Small intestine (tissue), 7 donors: Measurements from ENCODE around the gene ANXA2R. TPM values are rescaled to one million over a fixed set of nuclear protein-coding genes. Genes with fewer than 3 reads are reported as not detected.
A peak's percentile ranks its signal among the peaks of the same experiment; 100 is the strongest.

ENCODE experiments used
- DNase-seq, 2 donors: peaks; one replicate each; pipeline versions ENCODE4 v3.0.0 to v3.0.0-alpha.2; 2013
- FAIRE-seq: peaks from 2 replicates; lab custom pipeline; 2012; peaks lifted over from hg19 to GRCh38; lab: Jason Lieb, UNC
- H3K27ac ChIP-seq, 3 donors: one replicate each; pipeline ENCODE4 v1.5.1; 2013; ENCODE audit warnings: low read length in 2 of 3, mild to moderate bottlenecking in 2 of 3, control low read depth in 1 of 3, inconsistent platforms in 1 of 3, low read depth in 1 of 3, moderate library complexity in 1 of 3
- H3K27me3 ChIP-seq, 3 donors: one replicate each; pipeline ENCODE4 v1.6.1; 2013; ENCODE audit warnings: low read length in 3 of 3, inconsistent platforms in 1 of 3; ENCODE audit not compliant: control insufficient read depth in 3 of 3, insufficient read depth in 3 of 3
- H3K36me3 ChIP-seq, 3 donors: one replicate each; pipeline ENCODE4 v1.6.1; 2013; ENCODE audit warnings: low read length in 3 of 3, inconsistent platforms in 1 of 3, low read depth in 1 of 3, mild to moderate bottlenecking in 1 of 3, moderate library complexity in 1 of 3; ENCODE audit not compliant: control insufficient read depth in 3 of 3, insufficient read depth in 2 of 3
- H3K4me1 ChIP-seq, 3 donors: one replicate each; pipeline ENCODE4 v1.6.1; 2013; ENCODE audit warnings: low read length in 2 of 3, inconsistent platforms in 1 of 3, low read depth in 1 of 3, mild to moderate bottlenecking in 1 of 3, moderate library complexity in 1 of 3; ENCODE audit not compliant: control insufficient read depth in 3 of 3, insufficient read depth in 2 of 3
- H3K4me3 ChIP-seq, 3 donors: one replicate each; pipeline ENCODE4 v1.5.1; 2013; ENCODE audit warnings: low read length in 3 of 3, control low read depth in 1 of 3, inconsistent platforms in 1 of 3, low read depth in 1 of 3, mild to moderate bottlenecking in 1 of 3, moderate library complexity in 1 of 3
- H3K9me3 ChIP-seq, 2 donors: one replicate each; pipeline ENCODE4 v1.6.1; 2013; ENCODE audit warnings: low read depth in 1 of 2, low read length in 1 of 2; ENCODE audit not compliant: control insufficient read depth in 2 of 2, insufficient read depth in 1 of 2
- WGBS, 3 donors: extraction: QIAGEN DNeasy Blood & Tissue Kit; methylation state at CpG; one replicate each; pipeline ENCODE4 v1.1.7; 2013; 5-methylcytosine and 5-hydroxymethylcytosine counted together
- polyA plus RNA-seq, 4 donors: library from polyadenylated mRNA; stranded (reverse) in 3 of 4; unstranded in 1 of 4; fragments of 200-250 nt in 3 of 4; fragments of 120-200 nt in 1 of 4; gene quantifications; one replicate each; pipeline versions ENCODE4 v1.2.1 to v1.2.3, GENCODE V29; 2013
- donor health status: healthy with polysubstance abuse.
- donor health status: control.
- donor health status: control.
- donor health status: Bipolar disorder and iron deficiency.
- donor health status: healthy.

Gene ANXA2R
- polyA plus RNA-seq, 4 donors, result 0.67 to 5.1 (median 2.7) TPM

DNA sequence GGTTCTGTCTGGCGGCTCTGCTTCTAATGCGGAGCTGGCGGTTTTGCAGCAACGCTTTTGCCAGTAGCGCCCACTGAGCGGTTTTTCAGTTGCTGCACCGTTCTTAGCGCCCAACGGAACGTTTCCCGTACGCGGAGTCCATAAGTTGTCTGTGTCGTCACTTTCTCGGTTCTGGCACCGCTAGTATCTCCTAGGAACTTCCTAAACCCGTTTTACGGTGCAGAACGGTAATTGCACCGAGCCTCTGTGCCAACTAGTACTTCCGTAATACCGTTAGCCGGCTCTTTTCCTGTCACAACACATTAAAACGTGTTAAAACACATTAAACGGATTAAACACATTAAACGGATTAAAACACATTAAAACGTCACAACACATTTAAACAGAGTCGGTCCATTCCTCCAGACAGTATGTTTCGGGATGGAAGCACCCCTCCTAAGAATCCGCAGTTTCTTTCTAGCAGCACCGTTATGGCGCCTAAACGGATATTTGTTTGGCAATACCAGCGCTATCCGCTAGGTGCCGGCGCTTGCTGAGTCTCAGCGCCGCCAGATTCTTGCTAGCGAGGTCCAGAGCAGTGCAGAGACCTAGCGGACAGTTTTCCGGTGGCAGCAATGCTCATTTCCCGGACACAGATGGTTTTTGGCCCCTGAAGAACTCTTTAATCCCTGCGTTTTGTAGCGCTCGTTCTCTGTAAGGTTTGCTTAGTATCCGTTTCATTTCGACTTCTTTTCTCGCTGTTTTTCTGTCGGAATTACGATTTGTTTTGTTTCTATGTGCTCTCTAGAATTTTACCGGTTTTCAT lies 45.4 kb downstream of the ANXA2R start:
- DNase-seq, result peak; percentile 75 to 88
- no peaks in the 10 kb centered on the region for H3K36me3 ChIP-seq
- WGBS, 3 donors, result 4 to 9% (median 7%) methylated on average over 52 of the region's 52 CpGs
- H3K9me3 ChIP-seq, result peaks cover 0 to 32% of the 10 kb centered on the region in 2 donors
- peak overlapping the region; percentile 38 to 72 (median 63) for H3K27ac ChIP-seq
- FAIRE-seq, result no peak
- H3K27me3 ChIP-seq, result peaks cover 0 to 92% (median 8%) of the 10 kb centered on the region in 3 donors
- peaks cover 0 to 14% (median 0%) of the 10 kb centered on the region in 3 donors for H3K4me1 ChIP-seq
- H3K4me3 ChIP-seq, result peak overlapping the region; percentile 2 to 26 (median 16)

DNA sequence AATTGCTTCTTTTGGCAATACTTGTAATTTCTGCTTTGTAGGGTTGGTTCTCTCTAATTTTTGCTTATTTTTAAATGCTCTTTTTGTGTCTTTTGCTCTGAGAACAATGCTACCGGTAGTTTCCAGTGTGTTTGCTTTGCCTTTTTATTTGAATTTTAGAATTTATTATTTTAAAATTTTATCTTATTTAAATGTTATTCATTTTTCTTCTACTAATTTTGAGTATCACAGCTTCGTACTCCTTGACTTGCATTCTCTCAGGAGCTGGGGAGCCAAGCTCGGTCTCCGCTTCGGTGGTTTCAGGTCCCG lies 45.9 kb downstream of the ANXA2R start:
- peak overlapping the region; percentile 2 to 26 (median 16) for H3K4me3 ChIP-seq
- H3K27me3 ChIP-seq, result peaks cover 0 to 91% (median 8%) of the 10 kb centered on the region in 3 donors
- peak overlapping the region; percentile 38 to 99 (median 63) for H3K27ac ChIP-seq
- FAIRE-seq, result no peak
- no peak for DNase-seq
- peaks cover 0 to 14% (median 0%) of the 10 kb centered on the region in 3 donors for H3K4me1 ChIP-seq
- peaks cover 0 to 32% of the 10 kb centered on the region in 2 donors for H3K9me3 ChIP-seq
- no peaks in the 10 kb centered on the region for H3K36me3 ChIP-seq
- 10 to 27% (median 25%) methylated on average over 6 of the region's 6 CpGs for WGBS, 3 donors

DNA sequence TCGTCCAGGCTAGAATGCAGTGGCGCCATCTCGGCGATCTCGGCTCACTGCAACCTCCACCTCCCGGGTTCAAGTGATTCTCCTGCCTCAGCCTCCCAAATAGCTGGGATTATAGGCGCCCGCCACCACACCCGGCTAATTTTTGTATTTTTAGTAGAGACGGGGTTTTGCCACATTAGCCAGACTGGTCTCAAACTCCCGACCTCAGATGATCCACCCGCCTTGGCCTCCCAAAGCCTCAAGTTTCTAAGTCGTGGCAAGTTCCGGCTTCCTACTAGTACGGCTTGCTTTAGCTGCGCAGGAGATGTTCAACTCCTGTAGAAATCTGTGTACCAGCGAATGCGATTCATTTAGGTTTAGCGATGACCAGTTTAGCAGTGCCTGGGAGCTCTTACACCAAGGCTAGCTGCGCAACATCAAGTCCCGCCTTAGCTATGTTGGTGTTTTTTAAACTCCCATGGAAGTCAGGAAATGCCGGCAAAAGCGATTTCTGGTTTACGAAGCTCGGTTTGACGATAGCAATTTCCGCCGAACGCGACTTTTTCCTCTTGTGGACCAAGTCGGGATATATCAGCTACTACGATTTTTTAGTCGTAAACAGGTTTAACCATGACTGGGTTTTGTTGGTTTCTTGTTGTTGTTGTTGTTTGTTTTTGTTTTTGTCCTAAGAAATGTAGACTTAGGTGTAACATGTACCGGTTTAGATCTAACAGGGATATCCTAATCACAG lies 46.4 kb downstream of the ANXA2R start:
- Histone ChIP-seq H3K36me3 (no peaks in the 10 kb centered on the region), H3K9me3 (peaks cover 0 to 32% of the 10 kb centered on the region in 2 donors), H3K27me3 (peaks cover 0 to 88% (median 8%) of the 10 kb centered on the region in 3 donors), H3K4me1 (peaks cover 0 to 14% (median 0%) of the 10 kb centered on the region in 3 donors), H3K27ac (peak overlapping the region; percentile 38 to 99 (median 58)), H3K4me3 (peak overlapping the region; percentile 16 to 40 (median 38))
- peak; percentile 20 to 45 for DNase-seq
- FAIRE-seq, result no peak
- WGBS, 3 donors, result 9 to 21% (median 20%) methylated on average over 34 of the region's 34 CpGs

DNA sequence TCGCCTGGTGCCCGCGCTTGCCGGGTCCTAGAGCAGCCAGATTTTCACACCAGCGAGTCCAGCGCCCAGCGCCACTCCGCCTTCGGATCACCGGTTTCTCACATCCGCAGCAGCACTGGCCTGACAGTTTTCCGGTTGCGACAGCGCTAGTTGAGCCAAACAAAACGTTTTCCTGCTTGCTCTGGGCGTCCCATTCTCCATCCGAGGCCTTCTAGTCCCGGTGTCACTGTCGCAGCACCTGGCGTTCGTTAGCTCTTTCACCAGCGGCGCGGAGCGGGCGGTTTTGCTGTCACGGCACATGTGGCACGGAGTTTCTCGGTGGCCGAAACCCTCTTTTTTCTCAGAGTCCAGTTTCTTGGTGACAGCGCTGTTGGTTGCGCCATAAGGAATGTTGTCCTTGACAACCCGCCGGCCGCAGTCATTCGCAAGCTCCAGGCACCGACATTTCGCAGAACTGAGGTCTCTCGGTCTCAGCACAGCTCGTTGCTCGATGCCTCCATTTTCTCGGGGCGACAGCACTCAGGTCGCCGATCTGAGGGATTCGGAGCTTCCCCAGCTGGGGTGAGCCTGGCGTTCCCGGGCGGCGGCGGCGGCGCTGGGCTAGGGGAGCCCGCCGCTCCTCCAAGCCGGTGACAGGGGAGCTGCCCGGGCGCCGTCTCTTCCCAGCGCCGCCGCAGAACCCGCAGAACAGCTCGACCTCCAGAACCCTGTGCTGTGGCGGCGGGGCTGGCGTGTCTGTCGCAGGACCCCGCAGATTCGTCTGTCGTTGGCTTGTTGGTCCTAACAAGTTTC lies 47.8 kb downstream of the ANXA2R start:
- Histone ChIP-seq H3K27me3 (peaks cover 0 to 81% (median 8%) of the 10 kb centered on the region in 3 donors), H3K27ac (peak overlapping the region; percentile 50 to 95 (median 76)), H3K36me3 (no peaks in the 10 kb centered on the region), H3K4me1 (peaks cover 0 to 14% (median 0%) of the 10 kb centered on the region in 3 donors), H3K4me3 (peak overlapping the region; percentile 25 to 65 (median 65)), H3K9me3 (peaks cover 0 to 35% of the 10 kb centered on the region in 2 donors)
- WGBS, 3 donors, result 1 to 2% (median 2%) methylated on average over 68 to 71 of the region's 71 CpGs
- FAIRE-seq (no peak), DNase-seq (peak; percentile 57 to 79)

DNA sequence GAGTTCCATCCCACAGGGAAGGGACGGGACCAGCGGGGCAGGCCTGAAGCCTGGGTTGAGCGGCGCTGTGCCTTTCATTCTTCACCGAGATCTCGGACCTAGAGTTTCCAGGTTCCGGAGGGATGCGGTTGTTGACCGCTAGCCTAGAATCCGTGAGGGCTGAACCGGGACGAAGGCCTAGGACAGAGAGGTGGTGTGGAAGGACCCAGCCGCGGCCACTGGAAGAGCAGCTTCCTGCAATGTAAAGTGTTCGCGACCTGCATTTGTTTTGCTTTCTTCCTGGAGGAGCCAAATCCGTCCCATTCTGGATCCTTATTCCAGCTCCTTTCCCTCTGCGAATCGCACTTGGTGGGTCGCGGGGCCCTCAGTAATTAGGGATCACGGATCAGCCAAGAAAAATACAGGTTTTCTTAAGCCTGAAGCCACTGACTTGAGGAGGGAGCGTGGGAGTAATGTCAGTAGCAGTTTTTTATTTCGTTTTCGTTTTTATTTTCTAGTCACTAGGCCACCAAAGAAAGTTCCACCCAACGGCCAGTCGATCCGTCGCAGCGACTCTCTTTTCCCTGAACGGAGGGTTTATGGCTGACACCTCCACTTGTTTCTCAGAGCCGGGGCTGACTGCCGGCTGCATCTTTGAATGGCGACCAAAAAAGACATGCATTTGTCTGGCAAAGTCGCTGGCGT lies 48.6 kb downstream of the ANXA2R start:
- Histone ChIP-seq H3K4me3 (peak overlapping the region; percentile 25 to 65 (median 65)), H3K27ac (peak overlapping the region; percentile 50 to 95 (median 76)), H3K4me1 (peaks cover 0 to 14% (median 0%) of the 10 kb centered on the region in 3 donors), H3K9me3 (peaks cover 0 to 35% of the 10 kb centered on the region in 2 donors), H3K36me3 (no peaks in the 10 kb centered on the region), H3K27me3 (peaks cover 0 to 86% (median 8%) of the 10 kb centered on the region in 3 donors)
- DNase-seq (no peak), FAIRE-seq (no peak)
- WGBS, 3 donors, result 26 to 33% (median 28%) methylated on average over 36 of the region's 36 CpGs

DNA sequence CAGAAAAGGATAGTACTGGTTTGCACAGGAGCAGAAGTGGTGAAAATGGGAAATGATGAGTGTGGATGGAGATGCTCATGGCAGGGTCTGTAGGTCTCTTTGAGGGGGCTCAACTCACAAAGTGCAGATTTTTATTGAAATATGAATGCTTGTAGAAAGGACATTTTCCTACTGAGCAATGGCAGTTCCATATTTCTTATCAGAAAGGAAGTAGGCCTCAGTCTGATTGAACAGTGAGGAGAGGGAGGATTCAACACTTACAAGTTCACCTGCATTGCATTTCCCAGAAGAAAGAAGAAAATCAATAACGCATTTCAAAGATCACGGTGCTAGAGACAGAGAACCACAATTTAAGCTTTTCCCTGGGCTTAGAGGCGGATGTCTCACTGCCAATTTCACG lies 49.2 kb downstream of the ANXA2R start:
- peak overlapping the region in 2 of 3 donors; percentile 76 to 95 for H3K27ac ChIP-seq
- WGBS, 3 donors, result 67 to 83% (median 69%) methylated on average over 4 of the region's 4 CpGs
- FAIRE-seq, result no peak
- H3K36me3 ChIP-seq, result no peaks in the 10 kb centered on the region
- H3K27me3 ChIP-seq, result peaks cover 0 to 84% (median 8%) of the 10 kb centered on the region in 3 donors
- H3K9me3 ChIP-seq, result peaks cover 0 to 37% of the 10 kb centered on the region in 2 donors
- peaks cover 0 to 14% (median 0%) of the 10 kb centered on the region in 3 donors for H3K4me1 ChIP-seq
- no peak for DNase-seq
- peak overlapping the region in 1 of 3 donors; percentile 65 for H3K4me3 ChIP-seq
